ENCODE measurements around the gene KCP.

Gene KCP

GRCh38 chr7:128830231-128831177, 80.0 kb downstream of the KCP start, which contains the start of gene FLNC:
Gene FLNC, plus strand, starts transcription at chr7:128830406. Its CDS starts 232 bp downstream, at chr7:128830638.
- TF ChIP-seq ZNF274 (IDR thresholded peaks at IDR 0.05; ENCODE audit: low read depth, low read length): no peak
- H3K4me3 ChIP-seq (ENCODE audit: low read length): no peak within 1 kb of the TSS

- no peak for TF ChIP-seq ZNF274 (IDR thresholded peaks at IDR 0.05; ENCODE audit: low read depth, low read length)
These were observed 80.9 kb downstream of the KCP start for GRCh38 chr7:128829391-128830166.

GRCh38 chr7:128827971-128828711, 82.4 kb downstream of the KCP start:
- TF ChIP-seq ZNF274 (IDR thresholded peaks at IDR 0.05; ENCODE audit: low read depth, low read length): no peak
- H3K4me3 ChIP-seq (ENCODE audit: low read length): no peak overlapping the region

More at GRCh38 chr7:128829391-128830166, 80.9 kb downstream of the KCP start:
- no peak overlapping the region for H3K4me3 ChIP-seq (ENCODE audit: low read length)

- TF ChIP-seq ZNF274 (IDR thresholded peaks at IDR 0.05; ENCODE audit: low read depth, low read length): no peak
- no peak overlapping the region for H3K4me3 ChIP-seq (ENCODE audit: low read length)
These were observed 83.1 kb downstream of the KCP start for GRCh38 chr7:128827248-128827958.

- no peak for TF ChIP-seq ZNF274 (IDR thresholded peaks at IDR 0.05; ENCODE audit: low read depth, low read length)
- H3K4me3 ChIP-seq (ENCODE audit: low read length): no peak overlapping the region
These were observed 83.6 kb downstream of the KCP start for GRCh38 chr7:128826916-128827247.
